Ishikawa (cell line): Measurements from ENCODE around the gene PTPRN2.

Experiments
- CREB1 ChIP-seq: IDR thresholded peaks from 2 replicates; pipeline ENCODE4 v1.6.1; 2012; ENCODE audit warnings: low read depth
- EP300 ChIP-seq: IDR thresholded peaks from 2 replicates; pipeline ENCODE4 v1.6.1; 2012; ENCODE audit warnings: borderline replicate concordance
- MAX ChIP-seq: IDR thresholded peaks from 2 replicates; pipeline ENCODE4 v1.6.1; 2012
- RAD21 ChIP-seq: IDR thresholded peaks from 2 replicates; pipeline ENCODE4 v1.6.1; 2012; ENCODE audit warnings: low read depth
- REST ChIP-seq: IDR thresholded peaks from 2 replicates; pipeline ENCODE4 v1.6.1; 2012; ENCODE audit warnings: low read depth, mild to moderate bottlenecking
- TAF1 ChIP-seq: IDR thresholded peaks from 2 replicates; pipeline ENCODE4 v1.6.1; 2012; ENCODE audit warnings: low read depth, mild to moderate bottlenecking
- TEAD4 ChIP-seq: IDR thresholded peaks from 2 replicates; pipeline ENCODE4 v1.6.1; 2012
- YY1 ChIP-seq: IDR thresholded peaks from 2 replicates; pipeline ENCODE4 v1.6.1; 2012; ENCODE audit warnings: low read depth

DNA sequence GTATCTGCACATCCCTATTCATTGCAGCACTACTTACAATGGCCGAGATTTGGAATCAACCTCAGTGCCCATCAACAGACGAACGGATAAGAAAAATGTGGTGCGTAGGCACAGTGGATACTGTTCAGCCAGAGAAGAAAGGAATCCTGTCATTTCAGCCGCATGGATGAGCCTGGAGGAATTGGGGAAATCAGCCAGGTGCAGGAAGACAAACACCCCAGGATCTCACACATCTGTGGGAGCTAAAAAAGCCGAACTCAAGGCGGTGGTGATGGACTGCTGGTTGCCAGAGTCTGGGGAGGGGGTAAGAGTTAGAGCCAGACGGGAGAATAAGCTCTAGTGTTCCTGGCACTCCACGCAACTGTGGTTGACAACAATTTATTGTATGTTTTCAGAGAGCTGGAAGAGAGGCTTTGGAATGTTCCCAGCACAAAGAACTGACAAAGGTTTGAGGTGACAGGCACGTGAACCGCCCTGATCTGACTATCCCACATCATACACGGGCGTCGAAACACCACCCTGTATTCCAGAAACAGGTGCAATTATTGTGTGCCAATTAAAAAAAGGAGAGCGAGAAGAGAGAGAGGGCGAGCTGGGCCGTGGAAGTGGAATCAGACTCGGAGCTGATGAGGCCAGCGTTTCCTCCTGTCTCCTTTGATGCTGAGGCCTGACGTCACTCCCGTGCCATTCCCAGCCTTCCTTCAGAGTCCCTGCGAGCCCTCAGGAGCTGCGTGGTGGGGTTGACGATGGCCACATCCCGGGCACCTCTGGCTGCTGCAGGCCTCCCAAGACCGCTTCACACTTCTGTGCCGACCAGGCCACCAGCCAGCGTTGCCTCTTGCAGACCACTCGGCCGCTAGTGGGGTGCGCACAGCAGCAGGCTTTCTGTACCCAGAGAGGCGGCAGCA, 1061.4 kb downstream of the PTPRN2 start:
- no peak for TF ChIP-seq MAX
- no peak for TF ChIP-seq EP300
- no peak for TF ChIP-seq YY1
- TF ChIP-seq RAD21: no peak
- no peak for TF ChIP-seq REST
- TF ChIP-seq TEAD4: no peak
- no peak for TF ChIP-seq TAF1
- TF ChIP-seq CREB1: no peak
